Measurements from ENCODE around the gene ROCK2. TPM values are rescaled to one million over a fixed set of nuclear protein-coding genes. Genes with fewer than 3 reads are reported as not detected.

ROCK2 gene
- polyA plus RNA-seq, 3 donors: 2.8 to 10.2 (median 4.3) TPM

GRCh38 chr2:11320698-11321492 is 23.5 kb downstream of the ROCK2 start:
- no peak for DNase-seq
- Histone ChIP-seq H3K79me2 (ENCODE audit: insufficient read depth, low read length) (peaks cover 74% of the 10 kb centered on the region), H3K4me2 (replicated peaks; ENCODE audit: extremely low read depth, low read length, poor library complexity, severe bottlenecking) (no peak overlapping the region), H3K4me1 (ENCODE audit: control insufficient read depth in 1 of 2, insufficient read depth in 2 of 2, low read length in 2 of 2) (no peaks in the 10 kb centered on the region), H2AFZ (ENCODE audit: insufficient read depth, low read depth, low read length, poor library complexity, severe bottlenecking) (no peak overlapping the region), H4K20me1 (ENCODE audit: insufficient read depth, low read length) (peaks cover 71% of the 10 kb centered on the region), H3K9ac (ENCODE audit: insufficient read depth, low read length, poor library complexity, severe bottlenecking) (no peak overlapping the region), H3K9me3 (replicated peaks in 1 of 2; ENCODE audit: control insufficient read depth in 1 of 2, insufficient read depth in 1 of 2, low read length in 2 of 2) (no peaks in the 10 kb centered on the region), H3K36me3 (replicated peaks in 1 of 2; ENCODE audit: control insufficient read depth in 1 of 2, insufficient read depth in 2 of 2, low read length in 2 of 2) (no peaks in the 10 kb centered on the region), H3K27ac (ENCODE audit: low read depth in 1 of 2, low read length in 2 of 2) (no peak overlapping the region), H3K27me3 (ENCODE audit: control insufficient read depth in 2 of 2, insufficient read depth in 2 of 2, low read length in 2 of 2) (no peaks in the 10 kb centered on the region), H3K4me3 (replicated peaks in 1 of 3; ENCODE audit: low read depth in 2 of 3, low read length in 3 of 3) (no peak overlapping the region)
- peaks cover 6% of the 10 kb centered on the region for H3K4me1 Mint-ChIP-seq
- H3K27me3 Mint-ChIP-seq (ENCODE audit: low read depth in 3 of 3): no peaks in the 10 kb centered on the region
- peaks cover 0 to 3% (median 0%) of the 10 kb centered on the region in 7 donors for H3K9me3 Mint-ChIP-seq
- intact Hi-C loops (cut with micrococcal nuclease): no loop called here
- H3K36me3 Mint-ChIP-seq: peaks cover 4 to 6% of the 10 kb centered on the region in 2 donors
- TF ChIP-seq, protein P1, sequence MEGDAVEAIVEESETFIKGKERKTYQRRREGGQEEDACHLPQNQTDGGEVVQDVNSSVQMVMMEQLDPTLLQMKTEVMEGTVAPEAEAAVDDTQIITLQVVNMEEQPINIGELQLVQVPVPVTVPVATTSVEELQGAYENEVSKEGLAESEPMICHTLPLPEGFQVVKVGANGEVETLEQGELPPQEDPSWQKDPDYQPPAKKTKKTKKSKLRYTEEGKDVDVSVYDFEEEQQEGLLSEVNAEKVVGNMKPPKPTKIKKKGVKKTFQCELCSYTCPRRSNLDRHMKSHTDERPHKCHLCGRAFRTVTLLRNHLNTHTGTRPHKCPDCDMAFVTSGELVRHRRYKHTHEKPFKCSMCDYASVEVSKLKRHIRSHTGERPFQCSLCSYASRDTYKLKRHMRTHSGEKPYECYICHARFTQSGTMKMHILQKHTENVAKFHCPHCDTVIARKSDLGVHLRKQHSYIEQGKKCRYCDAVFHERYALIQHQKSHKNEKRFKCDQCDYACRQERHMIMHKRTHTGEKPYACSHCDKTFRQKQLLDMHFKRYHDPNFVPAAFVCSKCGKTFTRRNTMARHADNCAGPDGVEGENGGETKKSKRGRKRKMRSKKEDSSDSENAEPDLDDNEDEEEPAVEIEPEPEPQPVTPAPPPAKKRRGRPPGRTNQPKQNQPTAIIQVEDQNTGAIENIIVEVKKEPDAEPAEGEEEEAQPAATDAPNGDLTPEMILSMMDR (IDR thresholded peaks at IDR 0.05): no peak
- H3K27ac Mint-ChIP-seq: peak overlapping the region in 1 of 7 donors; percentile 12
- WGBS (ENCODE audit: insufficient coverage): 100% methylated on average over 16 of the region's 17 CpGs
- H3K4me3 Mint-ChIP-seq: no peak overlapping the region

GRCh38 chr2:11319939-11320338 is 24.5 kb downstream of the ROCK2 start:
- peaks cover 6% of the 10 kb centered on the region for H3K4me1 Mint-ChIP-seq
- Histone ChIP-seq H3K9me3 (replicated peaks in 1 of 2; ENCODE audit: control insufficient read depth in 1 of 2, insufficient read depth in 1 of 2, low read length in 2 of 2) (no peaks in the 10 kb centered on the region), H3K4me3 (replicated peaks in 1 of 3; ENCODE audit: low read depth in 2 of 3, low read length in 3 of 3) (no peak overlapping the region), H4K20me1 (ENCODE audit: insufficient read depth, low read length) (peaks cover 73% of the 10 kb centered on the region), H3K4me2 (replicated peaks; ENCODE audit: extremely low read depth, low read length, poor library complexity, severe bottlenecking) (no peak overlapping the region), H3K36me3 (replicated peaks in 1 of 2; ENCODE audit: control insufficient read depth in 1 of 2, insufficient read depth in 2 of 2, low read length in 2 of 2) (no peaks in the 10 kb centered on the region), H3K27me3 (ENCODE audit: control insufficient read depth in 2 of 2, insufficient read depth in 2 of 2, low read length in 2 of 2) (no peaks in the 10 kb centered on the region), H3K9ac (ENCODE audit: insufficient read depth, low read length, poor library complexity, severe bottlenecking) (no peak overlapping the region), H3K4me1 (ENCODE audit: control insufficient read depth in 1 of 2, insufficient read depth in 2 of 2, low read length in 2 of 2) (no peaks in the 10 kb centered on the region), H3K79me2 (ENCODE audit: insufficient read depth, low read length) (peaks cover 72% of the 10 kb centered on the region), H3K27ac (ENCODE audit: low read depth in 1 of 2, low read length in 2 of 2) (no peak overlapping the region), H2AFZ (ENCODE audit: insufficient read depth, low read depth, low read length, poor library complexity, severe bottlenecking) (no peak overlapping the region)
- no peak overlapping the region for H3K27ac Mint-ChIP-seq
- no peak overlapping the region for H3K4me3 Mint-ChIP-seq
- H3K9me3 Mint-ChIP-seq: peaks cover 0 to 3% (median 0%) of the 10 kb centered on the region in 7 donors
- H3K27me3 Mint-ChIP-seq (ENCODE audit: low read depth in 3 of 3): no peaks in the 10 kb centered on the region
- intact Hi-C loops (cut with micrococcal nuclease): no loop called here
- peaks cover 4 to 6% of the 10 kb centered on the region in 2 donors for H3K36me3 Mint-ChIP-seq
- no peak for DNase-seq
- TF ChIP-seq, protein P1 (IDR thresholded peaks at IDR 0.05): no peak
